K562 (cell line): Measurements from ENCODE around the gene AGFG1. TPM values are rescaled to one million over a fixed set of nuclear protein-coding genes. Genes with fewer than 3 reads are reported as not detected.

Experiments used
- ARHGAP35 ChIP-seq: fragments of 450-650 bp; IDR thresholded peaks from 2 replicates; pipeline ENCODE4 v1.6.1; 2018; ENCODE audit not compliant: partially characterized antibody
- CEBPB ChIP-seq: fragments of 450-650 bp; IDR thresholded peaks from 2 replicates; pipeline ENCODE4 v1.6.1; 2016; ENCODE audit warnings: missing genetic modification characterization, missing compliant biosample characterization
- DMBX1 ChIP-seq: fragments of 250-450 bp; sonication (Bioruptor Pico); IDR thresholded peaks from 2 replicates; pipeline ENCODE4 v1.8.0; 2022; ENCODE audit warnings: inconsistent platforms, mild to moderate bottlenecking, moderate library complexity, borderline replicate concordance
- JUNB ChIP-seq: fragments of 450-650 bp; formaldehyde crosslinking; conservative IDR thresholded peaks from 2 replicates; pipeline ENCODE4 v1.4.0; 2020; ENCODE audit warnings: mild to moderate bottlenecking
- MAFF ChIP-seq: IDR thresholded peaks from 2 replicates; pipeline ENCODE4 v1.6.1; 2012; ENCODE audit warnings: low read length, improper control_type of control experiment
- POLR2G ChIP-seq: fragments of 200-400 bp; formaldehyde crosslinking; IDR thresholded peaks from 2 replicates; pipeline ENCODE4 v1.6.1; 2017; ENCODE audit warnings: low read depth, mild to moderate bottlenecking, antibody characterized with exemption, low read length, moderate library complexity
- RBM22 ChIP-seq: fragments of 200-400 bp; formaldehyde crosslinking; IDR thresholded peaks from 2 replicates; pipeline ENCODE4 v1.6.1; 2018; ENCODE audit warnings: low read length, low read depth; ENCODE audit not compliant: poor library complexity, severe bottlenecking
- STAT5A ChIP-seq: IDR thresholded peaks from 2 replicates; pipeline ENCODE4 v1.6.1; 2012; ENCODE audit warnings: low read length, inconsistent platforms, borderline replicate concordance
- TAF9B ChIP-seq: fragments of 450-650 bp; IDR thresholded peaks from 2 replicates; pipeline ENCODE4 v1.6.1; 2018; ENCODE audit warnings: mild to moderate bottlenecking; ENCODE audit not compliant: partially characterized antibody
- YY1 ChIP-seq, 3 experiments: IDR thresholded peaks; 2 replicates each; pipeline ENCODE4 v1.6.1; 2011; ENCODE audit warnings: low read length in 2 of 3, mild to moderate bottlenecking in 2 of 3, moderate library complexity in 2 of 3, borderline replicate concordance in 1 of 3, control low read depth in 1 of 3, low read depth in 1 of 3; ENCODE audit not compliant: insufficient read depth in 3 of 3, insufficient replicate concordance in 2 of 3, control insufficient read depth in 1 of 3, insufficient read length in 1 of 3; ENCODE audit errors: extremely low read depth in 1 of 3
- ZNF324 ChIP-seq: fragments of 250-450 bp; sonication (Bioruptor Pico); IDR thresholded peaks from 2 replicates; pipeline ENCODE4 v1.4.0; 2020; ENCODE audit warnings: mild to moderate bottlenecking
- ZNF507 ChIP-seq: conservative IDR thresholded peaks from 2 replicates; pipeline ENCODE4 v1.6.1; 2017; ENCODE audit warnings: missing genetic modification characterization, missing compliant biosample characterization
- polyA plus RNA-seq, 8 experiments: library from polyadenylated mRNA; depleted of rRNA in 4 of 8; stranded (reverse) in 5 of 8; unstranded in 3 of 8; fragments of >200 nt; fragmentation: Nextera tagmentation in 2 of 8; fragmentation: Illumina TruSeq in 1 of 8; extraction: Ambion mirVana in 2 of 8; extraction: Trizol in 1 of 8; gene quantifications; 2 replicates each; pipeline versions ENCODE4 v1.2.1 to v1.2.3, GENCODE V29; 2011 to 2014; ENCODE audit warnings: inconsistent platforms in 1 of 8, missing spikeins in 1 of 8
- total RNA-seq, 7 experiments: library from RNA; depleted of rRNA in 6 of 7; stranded (reverse); fragments of >200 nt in 6 of 7; fragmentation: Illumina TruSeq in 2 of 7; extraction: Trizol in 2 of 7; gene quantifications; 2 replicates each; pipeline versions ENCODE4 v1.2.1 to v1.2.3, GENCODE V29; 2011 to 2021; ENCODE audit warnings: low replicate concordance in 1 of 7
- TF ChIP-seq, protein P1 (sequence below): fragments of 250-450 bp; sonication (Bioruptor Pico); IDR thresholded peaks from 2 replicates; pipeline ENCODE4 v1.5.0; 2022; ENCODE audit warnings: mild to moderate bottlenecking
- TF ChIP-seq, protein P2 (sequence below): fragments of 450-650 bp; IDR thresholded peaks from 2 replicates; pipeline ENCODE4 v1.6.1; 2016; ENCODE audit warnings: low read depth
- TF ChIP-seq, protein P3 (sequence below): sonication (generic); formaldehyde crosslinking; IDR thresholded peaks from 2 replicates; pipeline ENCODE4 v1.8.1; 2022; ENCODE audit warnings: missing genetic modification reagents

The AGFG1 gene
- total and polyA plus RNA-seq, 9 of the 15 experiments (the other 6 are each of a cell fraction or from before 2014, with no cell fraction given), result 11.2 to 97.5 (median 36.0) TPM

DNA sequence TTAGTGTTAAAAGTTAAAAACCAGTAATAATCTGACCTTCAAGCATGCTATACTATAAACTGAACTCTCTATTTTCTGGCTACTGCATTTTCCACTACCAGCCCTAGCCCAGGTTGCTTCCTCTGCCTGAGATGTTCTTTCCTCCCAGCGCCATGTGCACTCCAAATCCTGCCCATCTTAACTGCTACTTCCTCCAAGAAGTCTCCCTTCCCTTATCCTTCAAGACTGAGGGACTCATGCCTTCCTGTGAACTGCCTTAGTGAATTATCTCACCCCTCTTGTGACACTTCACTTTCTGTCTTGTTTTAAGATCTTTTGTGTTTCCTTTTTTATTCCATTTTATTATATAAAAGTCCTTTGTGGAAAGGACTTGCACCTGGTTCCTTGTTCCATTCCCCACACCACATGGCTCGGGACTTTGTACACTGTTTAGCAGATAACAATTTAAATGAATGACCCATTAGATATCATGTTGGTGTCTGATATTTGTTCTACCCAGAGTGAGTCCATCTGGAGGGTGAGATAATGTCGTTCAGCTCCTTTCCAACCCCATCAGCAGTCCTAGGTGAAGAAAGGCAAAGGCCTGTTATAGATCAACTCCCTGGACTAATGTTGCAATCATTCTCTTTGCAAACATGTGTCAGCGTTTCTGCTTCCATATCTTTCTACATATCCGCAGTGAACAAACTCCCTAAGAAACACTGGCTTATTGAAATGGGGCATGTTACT lies 20.9 kb upstream of the AGFG1 start (continued):
- TF ChIP-seq TAF9B, result peak; percentile 53
- TF ChIP-seq CEBPB (tag), result peak; percentile 99
- TF ChIP-seq ARHGAP35, result no peak
- TF ChIP-seq, protein P1, sequence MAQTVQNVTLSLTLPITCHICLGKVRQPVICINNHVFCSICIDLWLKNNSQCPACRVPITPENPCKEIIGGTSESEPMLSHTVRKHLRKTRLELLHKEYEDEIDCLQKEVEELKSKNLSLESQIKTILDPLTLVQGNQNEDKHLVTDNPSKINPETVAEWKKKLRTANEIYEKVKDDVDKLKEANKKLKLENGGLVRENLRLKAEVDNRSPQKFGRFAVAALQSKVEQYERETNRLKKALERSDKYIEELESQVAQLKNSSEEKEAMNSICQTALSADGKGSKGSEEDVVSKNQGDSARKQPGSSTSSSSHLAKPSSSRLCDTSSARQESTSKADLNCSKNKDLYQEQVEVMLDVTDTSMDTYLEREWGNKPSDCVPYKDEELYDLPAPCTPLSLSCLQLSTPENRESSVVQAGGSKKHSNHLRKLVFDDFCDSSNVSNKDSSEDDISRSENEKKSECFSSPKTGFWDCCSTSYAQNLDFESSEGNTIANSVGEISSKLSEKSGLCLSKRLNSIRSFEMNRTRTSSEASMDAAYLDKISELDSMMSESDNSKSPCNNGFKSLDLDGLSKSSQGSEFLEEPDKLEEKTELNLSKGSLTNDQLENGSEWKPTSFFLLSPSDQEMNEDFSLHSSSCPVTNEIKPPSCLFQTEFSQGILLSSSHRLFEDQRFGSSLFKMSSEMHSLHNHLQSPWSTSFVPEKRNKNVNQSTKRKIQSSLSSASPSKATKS (CRISPR knock-in tag), result no peak
- TF ChIP-seq POLR2G, result no peak
- peak; percentile 68; the same call in 1 of the 2 replicates for TF ChIP-seq DMBX1 (CRISPR knock-in tag)
- no peak for TF ChIP-seq YY1 (IDR thresholded peaks at IDR 0.05; ENCODE audit: borderline replicate concordance in 1 of 3, control insufficient read depth in 1 of 3, extremely low read depth in 1 of 3, insufficient read depth in 3 of 3, insufficient read length in 1 of 3, insufficient replicate concordance in 2 of 3, low read depth in 1 of 3, low read length in 2 of 3)
- no peak for TF ChIP-seq ZNF507
- TF ChIP-seq, protein P2, sequence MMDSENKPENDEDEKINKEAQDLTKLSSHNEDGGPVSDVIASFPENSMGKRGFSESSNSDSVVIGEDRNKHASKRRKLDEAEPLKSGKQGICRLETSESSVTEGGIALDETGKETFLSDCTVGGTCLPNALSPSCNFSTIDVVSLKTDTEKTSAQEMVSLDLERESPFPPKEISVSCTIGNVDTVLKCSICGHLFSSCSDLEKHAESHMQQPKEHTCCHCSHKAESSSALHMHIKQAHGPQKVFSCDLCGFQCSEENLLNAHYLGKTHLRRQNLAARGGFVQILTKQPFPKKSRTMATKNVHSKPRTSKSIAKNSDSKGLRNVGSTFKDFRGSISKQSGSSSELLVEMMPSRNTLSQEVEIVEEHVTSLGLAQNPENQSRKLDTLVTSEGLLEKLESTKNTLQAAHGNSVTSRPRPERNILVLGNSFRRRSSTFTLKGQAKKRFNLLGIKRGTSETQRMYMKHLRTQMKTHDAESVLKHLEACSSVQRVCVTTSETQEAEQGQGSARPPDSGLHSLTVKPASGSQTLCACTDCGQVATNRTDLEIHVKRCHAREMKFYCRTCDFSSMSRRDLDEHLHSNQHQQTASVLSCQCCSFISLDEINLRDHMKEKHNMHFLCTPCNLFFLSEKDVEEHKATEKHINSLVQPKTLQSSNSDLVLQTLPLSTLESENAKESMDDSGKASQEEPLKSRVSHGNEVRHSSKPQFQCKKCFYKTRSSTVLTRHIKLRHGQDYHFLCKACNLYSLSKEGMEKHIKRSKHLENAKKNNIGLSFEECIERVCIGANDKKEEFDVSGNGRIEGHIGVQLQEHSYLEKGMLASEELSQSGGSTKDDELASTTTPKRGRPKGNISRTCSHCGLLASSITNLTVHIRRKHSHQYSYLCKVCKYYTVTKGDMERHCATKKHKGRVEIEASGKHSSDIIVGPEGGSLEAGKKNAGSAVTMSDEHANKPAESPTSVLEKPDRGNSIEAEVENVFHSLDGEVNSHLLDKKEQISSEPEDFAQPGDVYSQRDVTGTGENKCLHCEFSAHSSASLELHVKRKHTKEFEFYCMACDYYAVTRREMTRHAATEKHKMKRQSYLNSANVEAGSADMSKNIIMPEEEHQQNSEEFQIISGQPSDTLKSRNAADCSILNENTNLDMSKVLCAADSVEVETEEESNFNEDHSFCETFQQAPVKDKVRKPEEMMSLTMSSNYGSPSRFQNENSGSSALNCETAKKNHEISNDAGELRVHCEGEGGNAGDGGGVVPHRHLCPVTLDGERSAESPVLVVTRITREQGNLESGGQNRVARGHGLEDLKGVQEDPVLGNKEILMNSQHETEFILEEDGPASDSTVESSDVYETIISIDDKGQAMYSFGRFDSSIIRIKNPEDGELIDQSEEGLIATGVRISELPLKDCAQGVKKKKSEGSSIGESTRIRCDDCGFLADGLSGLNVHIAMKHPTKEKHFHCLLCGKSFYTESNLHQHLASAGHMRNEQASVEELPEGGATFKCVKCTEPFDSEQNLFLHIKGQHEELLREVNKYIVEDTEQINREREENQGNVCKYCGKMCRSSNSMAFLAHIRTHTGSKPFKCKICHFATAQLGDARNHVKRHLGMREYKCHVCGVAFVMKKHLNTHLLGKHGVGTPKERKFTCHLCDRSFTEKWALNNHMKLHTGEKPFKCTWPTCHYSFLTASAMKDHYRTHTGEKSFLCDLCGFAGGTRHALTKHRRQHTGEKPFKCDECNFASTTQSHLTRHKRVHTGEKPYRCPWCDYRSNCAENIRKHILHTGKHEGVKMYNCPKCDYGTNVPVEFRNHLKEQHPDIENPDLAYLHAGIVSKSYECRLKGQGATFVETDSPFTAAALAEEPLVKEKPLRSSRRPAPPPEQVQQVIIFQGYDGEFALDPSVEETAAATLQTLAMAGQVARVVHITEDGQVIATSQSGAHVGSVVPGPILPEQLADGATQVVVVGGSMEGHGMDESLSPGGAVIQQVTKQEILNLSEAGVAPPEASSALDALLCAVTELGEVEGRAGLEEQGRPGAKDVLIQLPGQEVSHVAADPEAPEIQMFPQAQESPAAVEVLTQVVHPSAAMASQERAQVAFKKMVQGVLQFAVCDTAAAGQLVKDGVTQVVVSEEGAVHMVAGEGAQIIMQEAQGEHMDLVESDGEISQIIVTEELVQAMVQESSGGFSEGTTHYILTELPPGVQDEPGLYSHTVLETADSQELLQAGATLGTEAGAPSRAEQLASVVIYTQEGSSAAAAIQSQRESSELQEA, result no peak
- TF ChIP-seq JUNB (CRISPR knock-in tag), result no peak
- TF ChIP-seq, protein P3, sequence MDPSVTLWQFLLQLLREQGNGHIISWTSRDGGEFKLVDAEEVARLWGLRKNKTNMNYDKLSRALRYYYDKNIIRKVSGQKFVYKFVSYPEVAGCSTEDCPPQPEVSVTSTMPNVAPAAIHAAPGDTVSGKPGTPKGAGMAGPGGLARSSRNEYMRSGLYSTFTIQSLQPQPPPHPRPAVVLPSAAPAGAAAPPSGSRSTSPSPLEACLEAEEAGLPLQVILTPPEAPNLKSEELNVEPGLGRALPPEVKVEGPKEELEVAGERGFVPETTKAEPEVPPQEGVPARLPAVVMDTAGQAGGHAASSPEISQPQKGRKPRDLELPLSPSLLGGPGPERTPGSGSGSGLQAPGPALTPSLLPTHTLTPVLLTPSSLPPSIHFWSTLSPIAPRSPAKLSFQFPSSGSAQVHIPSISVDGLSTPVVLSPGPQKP (CRISPR knock-in tag), result no peak
- TF ChIP-seq MAFF, result peak; percentile 83
- no peak for TF ChIP-seq ZNF324 (CRISPR knock-in tag)
- TF ChIP-seq RBM22, result no peak
- peak; percentile 96 for TF ChIP-seq STAT5A
